Measurements from ENCODE around the gene TUBE1.

Gene TUBE1

DNA sequence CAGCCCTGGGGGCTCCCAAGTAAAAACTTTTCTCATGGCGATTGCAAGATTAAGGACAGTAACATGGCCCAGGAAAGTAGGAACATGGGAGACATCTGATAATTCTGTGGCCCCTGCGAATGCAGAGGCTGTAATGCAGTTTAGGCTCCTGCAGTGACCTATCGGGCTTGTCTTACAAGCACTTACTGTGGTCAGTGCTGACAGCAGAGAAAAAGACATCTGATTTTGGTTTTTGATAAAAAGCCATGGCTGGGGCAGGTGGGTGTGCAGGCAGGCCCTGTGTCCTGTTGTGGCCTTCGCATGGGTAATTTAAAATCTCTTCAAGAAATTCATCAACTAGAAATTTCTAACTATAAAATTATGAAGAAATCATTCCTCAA, 52.7 kb downstream of the TUBE1 start:
- DNase-seq (ENCODE audit: low read depth) = no peak

DNA sequence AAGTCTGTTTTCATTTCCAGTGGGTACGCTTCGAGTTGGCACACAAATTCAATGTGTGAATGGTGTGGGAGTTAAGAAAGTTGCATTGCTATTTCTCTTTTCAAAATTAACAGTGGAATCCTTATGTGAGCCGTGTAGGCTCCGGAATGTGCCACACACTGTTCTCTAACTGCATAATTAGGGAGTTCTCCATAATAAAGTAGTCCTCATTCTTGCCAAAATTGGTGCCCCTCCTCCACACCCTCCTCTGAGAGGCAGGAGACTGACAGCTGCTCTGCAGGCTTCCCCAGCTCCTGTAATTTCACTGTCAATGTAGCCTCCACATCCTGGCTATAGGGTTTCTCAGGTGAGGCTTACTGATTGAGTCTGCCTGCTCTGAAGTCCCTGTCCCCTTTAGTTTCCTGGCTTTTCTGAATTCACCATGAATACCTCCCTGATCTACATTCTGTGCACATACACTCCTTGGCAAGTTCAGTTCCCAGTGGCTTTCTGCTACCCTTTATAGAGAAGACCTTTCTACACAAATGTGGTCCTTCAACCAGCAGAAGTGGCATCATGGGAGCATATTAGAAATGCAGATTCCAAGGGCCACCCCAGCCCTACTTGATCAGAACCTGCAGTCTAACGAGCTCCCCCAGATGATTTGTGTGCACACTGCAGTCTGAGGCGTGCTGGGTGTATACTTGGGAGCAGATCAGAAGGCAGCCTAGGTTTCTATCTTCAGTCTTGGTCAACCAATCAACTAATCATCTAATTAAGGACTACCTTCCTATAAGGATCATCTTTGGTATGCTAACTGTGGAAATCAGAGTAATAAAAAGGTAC, 53.3 kb downstream of the TUBE1 start:
- no peak for DNase-seq (ENCODE audit: low read depth)

DNA sequence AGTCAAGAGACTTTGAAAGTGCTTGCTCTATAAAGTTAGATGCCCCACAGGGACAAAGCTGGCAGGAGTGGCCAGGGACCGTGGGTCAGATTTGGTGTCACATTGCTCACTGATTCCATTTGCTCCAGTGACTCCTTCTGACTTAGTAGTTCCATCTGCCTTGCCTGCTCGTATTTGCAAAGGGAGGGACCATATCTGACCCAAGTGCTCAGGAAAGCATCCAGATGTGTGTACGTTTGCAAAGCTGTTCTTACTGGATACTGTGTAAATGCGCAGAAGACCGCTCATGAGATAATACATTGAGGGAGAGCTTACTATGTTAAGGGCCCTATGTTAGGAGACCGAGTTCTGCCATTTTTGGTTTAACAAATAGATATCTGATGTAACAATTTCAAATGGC, 54.6 kb downstream of the TUBE1 start:
- DNase-seq (ENCODE audit: low read depth) = no peak

DNA sequence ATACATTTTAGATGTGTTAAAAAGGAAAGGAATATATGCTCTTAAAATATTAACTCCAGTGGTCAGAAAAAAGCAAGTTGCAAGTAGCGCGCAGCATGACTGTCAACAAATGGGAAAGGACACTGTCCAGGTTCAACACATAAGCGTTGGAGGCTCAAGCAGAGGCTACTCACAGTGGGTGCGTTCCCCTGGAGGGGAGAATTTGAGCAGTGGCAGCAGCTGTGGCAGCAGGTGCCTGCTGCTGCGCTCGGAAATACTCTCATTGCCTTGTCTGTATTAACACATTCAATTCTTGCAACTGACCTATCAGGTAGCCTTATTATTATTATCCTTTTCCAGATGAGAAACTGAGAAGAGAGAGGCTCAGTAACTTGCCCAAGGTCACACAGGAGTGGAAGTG, 55.3 kb downstream of the TUBE1 start:
- no peak for DNase-seq (ENCODE audit: low read depth)

DNA sequence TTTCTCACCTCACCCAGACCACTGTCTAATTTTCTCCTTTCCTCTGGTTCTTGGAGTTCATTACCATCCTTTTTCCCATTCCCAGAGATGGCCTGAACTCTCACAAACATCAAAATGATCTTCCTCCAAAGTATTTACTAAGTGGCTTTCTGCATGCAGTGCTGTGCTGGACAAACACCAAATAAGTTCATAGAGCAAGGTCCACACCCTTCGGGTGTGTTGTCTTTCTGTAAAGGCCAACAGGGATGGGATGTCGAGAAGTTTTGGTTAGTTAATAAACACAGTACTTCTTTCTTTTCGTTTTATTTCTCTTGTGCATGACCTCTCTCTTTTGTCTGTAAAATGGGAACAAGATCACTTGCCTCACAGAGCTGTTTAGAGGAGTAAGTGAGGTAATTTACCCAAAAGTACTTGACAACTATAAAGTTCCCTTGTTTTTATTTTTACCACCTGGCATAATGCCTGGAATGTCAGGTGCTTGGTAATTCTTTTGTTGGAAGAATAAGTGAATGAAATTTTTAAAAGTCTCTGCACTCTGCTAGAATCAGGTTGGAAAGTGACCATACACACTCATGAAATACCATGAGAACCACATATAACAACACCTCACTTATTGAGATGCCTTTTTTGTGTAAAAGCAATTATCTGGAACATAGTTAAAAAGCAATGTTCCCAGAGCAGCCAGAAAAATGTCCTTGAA, 56.2 kb downstream of the TUBE1 start:
- no peak for DNase-seq (ENCODE audit: low read depth)

DNA sequence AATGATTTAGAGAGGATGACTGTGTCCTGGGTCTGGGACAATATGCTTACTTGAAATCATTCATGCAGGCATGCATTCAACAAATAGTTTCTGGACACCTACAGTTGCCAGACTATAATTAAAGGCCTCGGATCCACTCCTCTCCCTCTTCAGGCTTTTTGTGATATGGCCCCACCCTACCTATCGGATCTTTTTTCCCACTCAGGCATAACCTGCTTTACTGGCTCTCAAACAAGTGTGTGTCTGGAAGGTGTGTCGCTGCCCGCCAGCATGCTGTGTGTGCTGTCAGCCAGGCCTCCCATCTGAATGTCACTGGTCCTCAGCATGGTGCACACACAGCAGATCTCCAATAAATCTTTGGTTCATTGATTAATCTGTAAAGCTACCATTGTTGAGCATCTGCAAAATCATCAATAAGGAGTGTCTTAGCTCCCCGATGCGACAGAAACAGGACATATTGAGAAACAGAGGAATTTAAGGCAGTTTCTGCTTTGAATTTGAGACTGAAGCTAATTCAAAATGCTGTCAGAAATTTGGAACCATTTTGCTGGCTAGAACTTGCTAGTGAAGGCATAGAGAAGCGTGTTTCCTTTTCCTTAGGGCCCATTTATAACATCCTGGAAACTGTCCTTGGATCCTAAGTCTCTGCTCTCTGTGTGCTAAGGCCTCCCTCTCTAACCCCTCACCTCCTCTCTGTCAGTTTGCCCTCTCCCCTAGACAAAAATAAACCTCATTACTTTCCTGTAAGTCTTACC, 56.9 kb downstream of the TUBE1 start:
- DNase-seq (ENCODE audit: low read depth) = no peak

DNA sequence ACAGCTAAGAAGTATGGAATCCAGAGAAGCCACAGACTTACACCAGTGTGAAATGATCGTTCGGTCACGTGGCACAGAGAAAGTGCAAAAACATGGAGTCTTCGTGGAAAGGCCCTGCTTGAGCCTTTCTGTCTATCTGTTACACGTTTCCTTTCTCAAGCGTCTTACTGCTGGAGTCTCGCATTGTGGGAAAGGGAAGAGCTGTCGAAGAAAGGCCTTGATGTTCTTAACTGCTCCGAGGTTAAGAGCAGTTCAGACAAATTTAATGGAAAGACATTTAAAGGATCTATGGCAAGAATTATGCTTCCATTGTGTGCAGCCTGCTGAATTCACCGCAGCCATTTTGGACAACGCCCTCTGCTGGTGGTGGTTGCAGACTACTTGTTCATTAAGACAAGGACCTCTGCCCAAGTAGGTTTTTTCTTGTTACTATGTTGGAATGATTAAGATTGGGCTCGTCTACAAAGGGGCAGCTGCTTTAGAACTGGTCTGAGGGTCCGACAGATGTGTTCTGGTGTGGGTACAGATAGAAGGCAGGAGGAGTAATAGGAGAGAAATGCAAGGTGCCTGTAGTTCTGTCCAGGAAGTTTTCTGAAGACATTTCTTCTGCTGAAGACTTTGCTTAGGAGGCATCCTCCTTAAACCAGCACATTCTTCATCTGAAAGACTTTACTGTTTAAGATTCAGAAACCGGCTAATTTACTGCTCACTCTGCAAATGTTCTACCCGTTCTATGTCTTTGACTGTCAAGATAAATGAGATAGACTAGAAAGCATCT, 58.0 kb downstream of the TUBE1 start:
- DNase-seq (ENCODE audit: low read depth) = no peak

DNA sequence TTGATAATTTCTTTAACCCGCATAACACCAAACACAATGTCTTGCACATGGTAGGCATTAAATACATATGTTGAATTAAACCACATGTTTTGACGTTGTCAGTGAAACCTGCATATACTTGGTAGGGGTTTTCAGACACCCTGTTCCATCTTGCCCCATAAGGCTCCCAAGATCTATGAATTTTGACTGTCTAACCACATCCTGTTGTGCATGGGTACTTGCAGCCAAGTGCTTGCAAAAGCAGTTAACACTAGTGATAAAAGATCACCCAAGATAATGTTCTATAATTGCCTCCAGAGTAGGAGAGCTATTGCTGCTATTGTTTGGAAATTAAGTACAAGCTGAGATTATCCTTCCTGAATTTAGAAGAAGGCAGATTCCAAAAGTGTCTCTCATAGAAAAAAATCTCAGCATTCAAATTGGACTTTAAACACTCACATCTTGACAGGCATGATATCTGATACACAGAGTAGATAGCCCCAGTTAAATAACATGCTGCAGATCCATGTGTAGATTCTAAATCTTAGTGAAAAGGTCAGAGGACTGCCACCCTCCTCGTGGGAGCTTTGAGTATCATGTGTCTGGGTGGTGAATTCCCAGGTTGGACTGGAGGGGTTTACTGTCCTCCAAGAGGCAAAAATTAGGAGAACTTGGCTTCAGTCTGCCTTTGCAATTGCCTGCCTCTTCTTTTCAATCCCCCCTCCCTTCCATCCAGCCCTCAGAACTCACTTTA, 59.2 kb downstream of the TUBE1 start:
- DNase-seq (ENCODE audit: low read depth) = no peak

DNA sequence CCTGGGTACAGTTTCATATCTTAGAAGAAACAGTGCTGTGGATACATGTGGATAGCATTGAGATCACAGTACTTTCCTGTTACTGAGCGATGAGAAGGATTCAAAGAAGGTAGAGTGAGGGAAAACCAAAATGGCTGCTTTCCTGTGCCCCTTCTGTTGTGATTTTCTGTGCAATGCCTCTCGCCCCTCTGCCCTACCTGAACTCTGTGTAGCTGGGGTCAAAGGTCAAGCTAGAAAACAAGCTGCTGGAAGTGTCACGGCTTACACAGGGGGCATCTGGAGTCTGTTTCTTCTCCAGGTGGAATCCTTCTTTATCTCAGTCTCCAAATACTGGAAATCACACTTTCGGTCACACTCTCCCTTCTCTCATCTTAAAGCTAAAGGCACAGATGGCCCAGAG, 60.3 kb downstream of the TUBE1 start:
- DNase-seq (ENCODE audit: low read depth) = no peak

DNA sequence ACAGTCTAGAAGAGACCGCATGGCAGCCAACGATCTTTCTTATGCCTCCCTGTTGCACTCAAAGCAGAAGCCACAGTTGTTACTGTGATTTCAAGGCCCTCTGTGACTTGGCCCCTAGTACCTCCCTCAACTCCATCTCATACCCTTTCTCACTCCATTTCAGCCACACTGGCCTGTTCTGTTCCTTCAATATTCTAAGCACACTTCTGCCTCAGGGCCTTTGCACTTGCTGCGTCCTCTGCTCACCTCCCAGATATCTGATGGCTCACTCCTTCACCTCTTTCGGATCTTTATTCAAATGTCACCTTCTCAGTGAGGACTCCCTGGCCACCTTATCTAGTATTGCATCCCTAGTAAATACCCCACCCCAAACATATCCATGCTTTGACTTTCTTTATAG, 62.8 kb downstream of the TUBE1 start:
- no peak for DNase-seq (ENCODE audit: low read depth)

DNA sequence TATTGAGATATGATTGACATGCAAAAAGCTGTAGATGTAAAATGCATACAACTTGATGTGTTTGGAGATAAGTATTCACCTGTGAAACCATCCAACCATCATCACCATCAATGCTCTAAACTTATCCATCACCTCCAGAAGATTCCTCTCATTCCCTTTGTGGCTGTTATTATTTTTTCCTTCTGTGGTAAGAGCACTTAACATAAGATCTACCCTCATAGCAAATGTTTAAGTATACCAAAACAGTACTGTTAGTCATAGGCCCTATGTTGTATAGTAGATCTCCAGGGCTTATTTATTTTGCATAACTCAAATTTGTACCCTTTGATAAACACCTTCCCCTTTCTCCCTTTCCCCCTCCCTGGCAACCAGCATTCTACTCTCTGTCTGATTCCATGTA, 64.5 kb downstream of the TUBE1 start:
- DNase-seq (ENCODE audit: low read depth) = no peak

DNA sequence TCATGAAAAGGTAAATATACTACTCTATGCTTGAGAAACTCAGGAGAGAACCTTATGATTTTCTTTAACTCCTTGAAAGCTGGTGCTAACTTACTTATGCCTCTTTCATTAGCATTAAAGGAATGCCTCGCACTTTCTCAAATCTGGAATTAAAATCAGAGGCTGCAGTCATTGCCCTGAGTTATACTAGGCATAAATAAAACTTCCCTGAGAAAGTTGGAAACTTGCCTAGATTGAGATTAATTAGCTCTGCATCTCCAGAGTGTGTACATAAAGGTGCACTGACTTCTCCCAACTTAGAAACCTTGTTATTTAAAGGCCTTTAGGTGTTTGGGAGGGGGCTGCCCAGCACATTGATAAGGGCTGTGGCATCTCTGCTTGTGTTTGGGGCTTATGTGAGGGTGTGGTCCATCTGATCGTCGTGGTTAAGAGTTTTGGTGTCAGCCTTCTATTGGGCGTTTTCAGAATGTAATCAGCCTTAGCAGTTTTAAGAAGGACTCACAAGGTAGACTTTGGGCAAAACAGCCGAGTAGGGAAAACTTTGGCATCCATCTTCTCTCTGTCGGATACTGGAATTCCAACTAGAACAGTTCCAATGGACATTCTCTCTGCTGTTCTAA, 65.5 kb downstream of the TUBE1 start:
- no peak for DNase-seq (ENCODE audit: low read depth)
